Cerebellar nuclear complex (tissue), 1 donor: ENCODE data around the gene USF2.

Experiments used
- DNase-seq, 2 experiments: peaks; one replicate each; lab custom pipeline; 2025; lab: John Stamatoyannopoulos, UW

The USF2 gene

GRCh38 chr19:35318679-35319448 lies 50.1 kb downstream of the USF2 start:
- no peak for DNase-seq

GRCh38 chr19:35320065-35320713 lies 51.4 kb downstream of the USF2 start:
- DNase-seq: no peak

- no peak for DNase-seq
These were observed 52.5 kb downstream of the USF2 start for GRCh38 chr19:35321291-35321690.

- no peak for DNase-seq
These were observed 53.3 kb downstream of the USF2 start for GRCh38 chr19:35322014-35322413.

GRCh38 chr19:35327642-35328041 lies 58.9 kb downstream of the USF2 start:
- DNase-seq: no peak

GRCh38 chr19:35328851-35329285 lies 60.1 kb downstream of the USF2 start, which contains the start of gene CD22:
TSS of gene CD22 (plus strand) at chr19:35329187. CDS start at chr19:35332041, 2,854 bp downstream.
- no peak for DNase-seq

GRCh38 chr19:35329323-35329722 lies 60.6 kb downstream of the USF2 start:
- no peak for DNase-seq
